ENCODE measurements around the gene KCTD1.

The KCTD1 gene

DNA sequence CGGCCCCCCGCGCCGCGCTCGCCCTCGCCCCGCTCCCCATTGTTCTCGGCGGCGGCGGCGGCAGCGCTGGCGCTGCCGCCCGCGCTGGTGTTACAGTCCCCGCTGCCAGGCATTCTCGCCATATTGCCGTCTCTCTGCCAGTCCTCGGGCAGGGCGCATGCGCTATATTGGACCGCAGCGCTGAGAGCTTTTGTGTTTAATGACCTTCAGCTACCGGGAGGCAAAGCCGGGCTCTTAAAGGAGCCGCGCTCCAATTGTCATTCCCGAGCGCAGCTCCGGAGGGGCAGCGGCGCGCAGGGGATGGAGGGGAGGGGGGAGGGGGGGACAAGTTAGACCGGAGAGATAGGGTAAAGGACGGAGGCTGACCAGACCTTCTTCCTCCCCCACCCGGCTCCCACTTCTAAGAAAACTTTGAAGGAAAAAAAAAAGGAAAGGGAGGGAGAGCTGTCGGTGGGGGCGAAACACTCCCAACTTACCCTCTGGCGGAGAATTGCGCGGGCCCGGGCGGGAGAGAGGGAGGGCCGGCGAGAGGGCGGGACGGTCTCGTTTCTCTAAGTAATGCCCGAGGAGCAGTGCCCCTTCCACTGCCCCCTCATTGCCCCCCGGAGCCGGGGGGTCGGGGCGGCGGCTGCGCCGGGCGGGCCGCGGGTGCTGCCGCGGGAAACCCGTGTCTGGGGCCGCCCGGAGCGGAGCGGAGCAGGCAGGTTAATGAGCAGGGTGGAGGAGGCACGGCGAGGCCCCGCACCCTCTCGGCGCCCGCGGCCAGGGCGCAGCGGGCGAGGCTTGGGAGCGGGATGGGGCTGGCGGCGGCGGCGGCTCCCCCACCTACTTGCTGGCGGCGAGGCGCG, at the start of gene KCTD1:
TSS of gene KCTD1 (minus strand) at position 139 of the 848 bp plus-strand sequence. CDS start at position 122, 17 bp downstream.
- peak; percentile 69 to 86 for DNase-seq

DNA sequence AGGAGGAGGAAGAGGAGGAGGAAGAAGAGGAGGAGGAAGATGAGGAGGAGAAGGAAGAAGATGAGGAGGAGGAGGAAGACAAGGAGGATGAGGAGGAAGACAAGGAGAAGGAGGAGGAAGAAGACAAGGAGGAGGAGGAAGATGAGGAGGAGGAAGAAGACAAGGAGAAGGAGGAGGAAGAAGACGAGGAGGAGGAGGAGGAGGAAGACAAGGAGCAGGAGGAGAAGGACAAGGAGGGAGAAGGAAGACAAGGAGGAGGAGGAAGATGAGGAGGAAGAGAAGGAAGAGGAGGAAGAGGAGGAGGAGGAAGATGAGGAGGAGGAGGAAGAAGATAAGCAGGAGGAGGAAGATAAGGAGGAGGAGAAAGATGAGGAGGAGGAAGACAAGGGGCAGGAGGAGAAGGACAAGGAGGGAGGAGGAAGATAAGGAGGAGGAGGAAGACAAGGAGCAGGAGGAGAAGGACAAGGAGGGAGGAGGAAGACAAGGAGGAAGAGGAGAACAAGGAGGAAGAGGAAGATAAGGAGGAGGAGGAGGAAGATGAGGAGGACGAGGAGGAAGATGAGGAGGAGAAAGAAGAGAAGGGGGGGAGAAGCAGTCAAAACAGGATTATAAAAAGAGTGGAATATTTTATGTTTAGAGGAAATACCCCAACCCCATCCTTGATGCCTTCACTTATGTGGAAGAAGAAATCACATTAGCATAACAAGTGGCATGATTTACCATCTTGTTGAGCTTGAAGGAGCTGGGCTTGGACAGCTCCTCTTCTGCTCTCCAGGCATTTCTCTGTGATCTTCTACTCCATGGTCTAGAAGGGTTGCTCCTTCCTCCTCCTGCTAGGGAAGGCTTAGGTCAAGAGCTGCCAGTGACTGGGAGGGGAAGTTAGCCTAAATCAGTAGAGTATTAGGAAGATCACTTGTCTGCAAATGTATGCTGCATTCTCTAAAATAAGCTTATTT, 45.3 kb upstream of the KCTD1 start:
- DNase-seq, result no peak

DNA sequence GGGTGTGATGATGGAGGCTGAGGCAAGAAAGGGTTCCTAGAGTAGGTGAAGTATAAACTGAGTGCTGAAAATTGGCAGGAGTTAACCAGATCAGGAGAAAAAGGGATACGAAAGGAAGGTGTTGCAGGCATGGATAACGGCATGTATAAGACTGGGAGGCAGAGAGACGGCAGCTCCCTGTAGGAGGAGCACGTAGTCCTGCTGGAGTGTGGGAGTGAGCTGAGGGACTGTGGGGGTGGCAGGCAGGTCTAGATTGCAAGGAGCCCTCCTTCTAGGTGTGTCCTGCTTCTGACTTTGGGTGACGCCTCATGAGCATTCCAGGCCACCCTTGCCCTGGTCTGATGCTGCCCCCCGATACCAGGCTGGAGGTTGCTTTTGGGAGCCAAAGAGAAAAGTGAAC, 36.4 kb upstream of the KCTD1 start:
- no peak for DNase-seq

DNA sequence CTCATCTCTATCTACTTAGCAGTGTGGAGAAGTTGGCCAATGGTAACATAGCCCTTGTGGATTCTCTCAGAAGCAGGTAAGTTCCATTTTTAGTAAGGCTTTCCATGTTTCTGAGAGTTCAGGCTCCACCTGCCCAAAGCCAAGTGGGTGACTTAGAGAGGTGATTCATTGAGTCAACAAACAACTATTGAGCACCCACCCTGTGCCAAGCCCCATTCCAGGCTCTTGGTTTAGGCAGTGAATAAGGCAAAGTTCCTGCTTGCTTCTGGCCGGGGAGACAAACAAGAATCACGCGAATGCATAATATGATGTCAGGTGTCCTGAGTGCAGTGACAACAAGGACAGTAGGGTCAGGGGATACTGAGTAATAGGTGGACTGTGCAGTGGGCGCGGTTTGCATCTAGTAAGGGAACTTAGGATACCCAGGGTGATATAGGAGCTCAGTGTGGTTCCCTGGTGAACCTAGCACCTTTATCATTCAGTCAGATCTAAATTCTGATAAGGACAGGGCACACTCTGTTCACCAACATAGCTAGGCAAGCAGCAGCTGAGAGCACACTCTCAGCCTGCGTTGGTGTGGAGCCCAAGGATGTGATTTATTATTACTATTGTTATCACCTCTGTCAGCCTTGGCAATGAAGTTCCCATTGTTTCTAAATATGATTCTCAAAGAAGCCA, 31.7 kb upstream of the KCTD1 start:
- no peak for DNase-seq

DNA sequence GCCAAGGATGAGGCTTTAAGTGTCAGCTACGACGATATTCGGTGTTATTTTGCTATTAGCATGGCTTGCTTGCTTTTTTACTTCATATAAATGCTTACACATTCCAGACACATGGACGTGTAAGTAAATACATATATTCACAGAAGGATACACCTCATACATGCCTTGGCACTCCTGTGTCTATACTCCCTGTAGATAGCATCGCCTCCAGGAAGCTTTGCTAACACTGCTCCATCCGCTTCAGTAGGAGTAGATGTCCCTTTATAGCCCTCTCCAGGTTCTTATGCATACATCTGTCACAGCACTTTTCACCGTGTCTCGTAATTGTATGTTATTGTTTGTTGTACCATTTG, 27.5 kb upstream of the KCTD1 start:
- peak in 1 of 2 experiments; percentile 25 for DNase-seq

DNA sequence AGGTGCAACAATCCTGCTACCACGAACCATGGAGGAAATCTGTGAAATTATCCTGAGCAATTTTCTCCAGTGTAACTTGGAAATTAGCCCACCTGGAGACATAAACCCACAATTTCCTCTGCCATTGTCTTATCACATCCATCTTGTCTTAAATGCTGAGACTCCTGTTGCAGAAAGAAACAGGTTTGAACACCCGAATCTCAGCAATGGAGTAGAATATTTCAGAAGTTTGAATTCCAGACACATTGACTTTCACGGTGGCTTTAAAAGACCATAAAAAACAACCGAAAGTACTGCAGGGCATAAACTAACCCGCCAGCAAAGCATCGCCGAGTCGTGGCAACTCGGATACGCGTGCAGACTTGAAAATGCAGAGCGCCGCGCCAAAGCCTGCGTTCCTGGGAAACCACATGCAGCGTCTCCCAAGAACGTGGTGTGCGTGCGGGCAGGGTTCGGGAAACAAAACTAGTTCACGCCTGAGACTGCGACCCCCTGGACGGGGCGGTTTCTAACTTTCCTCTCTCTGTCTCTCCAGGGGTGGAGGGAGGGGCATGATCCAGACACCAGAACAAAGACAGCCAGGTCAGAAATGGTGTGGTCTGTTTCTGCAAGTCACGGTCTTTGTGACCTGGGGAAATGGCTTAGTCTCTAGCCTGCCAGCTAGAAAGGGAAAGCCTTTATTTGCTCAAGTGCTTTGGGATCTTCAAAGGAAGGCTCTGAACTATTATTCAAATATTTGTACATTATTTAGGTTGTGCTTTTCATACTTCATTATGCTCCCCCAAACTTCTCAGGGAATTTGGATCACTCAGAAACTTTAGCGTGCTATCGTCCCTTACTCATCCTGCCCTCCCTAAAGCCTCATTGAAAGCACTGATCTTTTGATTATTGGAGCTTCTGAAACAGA, 26.9 kb upstream of the KCTD1 start:
- peak; percentile 43 to 48 for DNase-seq

DNA sequence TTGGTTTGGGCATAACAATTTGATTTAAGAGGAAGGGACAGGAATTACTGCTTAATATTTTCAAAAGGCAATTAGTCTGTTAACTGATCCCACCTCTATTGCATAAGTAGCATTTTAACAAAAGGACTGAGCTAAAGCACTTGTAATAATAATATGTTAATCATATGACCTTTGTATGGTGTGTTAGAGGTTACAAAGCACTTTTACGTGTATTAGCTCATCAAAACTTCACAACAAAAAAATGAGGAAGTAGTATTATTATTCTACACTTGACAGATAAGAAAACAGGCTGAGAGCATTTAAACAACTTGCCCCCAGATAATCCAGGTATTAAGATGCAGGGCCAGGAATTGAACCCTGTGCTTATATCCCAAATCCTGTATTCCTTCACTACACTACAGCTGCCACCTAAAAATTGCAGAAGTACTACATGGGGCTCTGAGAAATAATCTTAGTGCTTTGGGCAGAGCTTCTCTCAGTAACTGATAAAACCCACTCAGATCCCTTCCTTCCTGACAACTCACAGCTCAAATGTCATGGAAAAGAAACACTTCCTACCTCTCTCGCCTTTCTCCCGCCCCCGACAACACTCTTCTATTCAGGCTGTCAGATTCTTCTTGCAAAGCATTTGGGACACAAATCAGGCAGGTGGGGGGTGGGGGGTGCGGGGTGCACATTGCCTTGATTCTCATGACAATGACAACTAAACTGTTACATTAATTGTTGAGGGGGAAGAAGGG, 20.7 kb upstream of the KCTD1 start:
- DNase-seq, result no peak

DNA sequence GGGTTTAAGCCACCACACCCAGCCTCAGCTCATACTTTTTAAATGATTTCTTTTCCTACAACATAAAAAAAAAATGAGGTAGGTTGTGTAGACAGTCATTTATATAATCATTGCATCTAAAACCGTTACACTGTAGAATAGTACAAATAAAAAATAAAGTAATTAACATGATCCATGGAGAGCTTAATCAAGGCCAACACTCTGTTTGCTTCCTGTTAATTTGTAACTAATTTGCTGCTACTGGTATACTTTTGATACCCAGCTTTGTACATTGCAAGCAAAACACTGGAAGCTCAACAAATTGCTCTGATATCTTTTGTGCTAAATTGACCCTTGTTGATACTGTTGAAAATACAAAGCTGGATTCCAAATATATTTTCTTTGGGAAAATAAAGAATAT, 20.2 kb upstream of the KCTD1 start:
- no peak for DNase-seq

DNA sequence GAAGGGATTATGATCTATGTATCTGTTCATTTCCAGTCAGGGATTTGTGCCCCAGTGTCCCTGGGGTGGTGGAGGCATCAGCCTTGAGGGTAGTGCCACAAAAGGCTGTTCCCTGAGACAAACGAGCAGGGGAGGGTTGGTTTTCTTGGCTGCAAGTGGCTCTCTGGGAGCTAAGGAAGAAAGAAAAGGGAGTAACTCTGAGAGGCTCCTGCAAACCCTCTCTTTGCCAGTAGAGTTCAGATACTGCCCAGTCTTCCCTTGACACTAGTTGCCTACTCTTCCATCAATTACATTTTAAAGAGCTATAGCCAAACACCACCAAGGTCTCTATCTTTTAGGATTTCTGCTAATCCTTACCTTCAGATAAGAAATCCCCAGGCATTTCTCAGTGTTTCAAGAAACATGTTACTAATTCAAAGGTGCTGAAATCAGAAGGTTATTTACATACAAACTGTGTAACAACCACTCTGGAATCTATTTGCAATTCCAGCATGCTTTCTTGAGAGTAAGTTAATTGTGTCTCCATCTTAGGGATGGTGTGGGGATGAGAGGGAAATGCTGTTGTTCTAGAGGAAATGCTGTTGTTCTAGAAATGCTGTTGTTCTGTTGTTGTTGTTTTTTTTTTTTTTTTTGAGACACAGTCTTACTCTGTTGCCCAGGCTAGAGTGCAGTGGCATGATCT, 18.7 kb upstream of the KCTD1 start:
- DNase-seq, result no peak

DNA sequence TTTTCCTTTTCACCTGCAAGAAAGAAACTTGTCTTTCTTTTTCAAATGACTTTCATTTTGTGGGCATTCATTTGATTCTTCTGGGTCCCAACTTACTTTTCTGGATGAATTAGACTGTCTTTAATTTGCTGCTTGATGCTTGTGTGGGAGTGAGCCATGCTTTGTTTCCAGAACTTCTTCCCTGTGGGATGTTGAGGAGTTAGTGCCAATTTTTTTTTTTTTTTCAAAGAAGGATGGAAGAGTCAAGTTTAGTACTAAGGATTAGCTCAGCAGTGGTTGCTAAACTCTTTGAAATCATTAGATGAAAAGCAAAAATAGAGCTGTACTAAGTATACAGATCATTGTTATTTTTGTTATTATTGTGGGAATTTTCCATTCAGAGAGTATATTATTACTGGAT, 17.2 kb upstream of the KCTD1 start:
- no peak for DNase-seq

DNA sequence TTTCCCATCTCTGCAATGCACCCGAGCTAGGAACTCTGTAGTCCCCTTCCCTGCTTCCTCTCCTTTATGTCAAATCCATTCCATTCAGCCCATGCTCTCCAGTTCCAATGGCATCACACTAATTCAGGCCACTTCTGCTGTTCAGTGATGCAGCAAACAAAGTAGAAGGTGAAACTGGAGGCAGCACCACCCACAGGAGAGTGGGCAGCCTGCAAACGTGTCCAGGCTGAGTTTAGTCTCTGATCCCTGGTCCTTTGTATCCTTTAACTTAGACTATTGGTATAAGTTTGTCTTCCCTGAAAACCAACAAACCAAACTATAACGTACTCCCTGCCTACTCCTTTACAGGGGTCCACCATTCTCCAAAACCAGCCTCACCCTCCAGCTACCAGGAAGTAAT, 14.7 kb upstream of the KCTD1 start:
- no peak for DNase-seq

DNA sequence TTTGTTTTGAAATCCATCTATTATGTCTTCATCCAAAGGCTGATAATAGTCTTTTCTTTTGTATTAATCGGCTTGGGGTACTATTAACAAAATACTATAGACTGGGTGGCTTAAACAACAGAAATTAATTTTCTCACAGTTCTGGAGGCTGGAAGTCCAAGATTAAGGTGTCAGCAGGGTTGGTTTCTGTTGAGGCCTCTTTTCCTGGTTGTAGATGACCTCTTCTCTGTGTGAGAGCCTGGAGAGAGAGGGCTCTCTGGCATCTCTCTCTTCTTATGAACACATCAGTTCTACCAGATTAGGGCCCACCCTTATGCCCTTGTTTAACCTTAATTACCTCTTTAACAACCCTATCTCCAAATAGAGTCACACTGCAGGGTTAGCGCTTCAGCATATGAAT, 14.2 kb upstream of the KCTD1 start:
- no peak for DNase-seq

DNA sequence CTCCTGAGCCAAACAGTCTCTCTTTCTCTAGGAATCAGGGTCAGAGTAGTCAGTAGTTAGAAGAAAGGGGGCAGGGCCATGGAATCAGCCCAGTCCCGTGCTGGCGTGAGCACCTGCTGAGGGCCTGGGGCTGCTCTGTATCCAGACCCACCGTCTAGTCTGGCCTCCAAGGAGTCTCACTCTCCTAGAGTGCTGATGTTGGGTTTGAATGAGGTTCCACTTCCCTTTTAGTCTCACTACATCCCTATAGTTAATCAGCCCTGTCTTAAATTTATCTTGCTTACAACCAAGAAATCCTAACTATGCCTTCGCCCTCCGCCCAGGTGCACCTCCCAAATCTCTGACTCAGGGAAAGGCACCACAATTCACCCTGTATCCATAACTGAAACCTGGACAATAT, 13.4 kb upstream of the KCTD1 start:
- no peak for DNase-seq

DNA sequence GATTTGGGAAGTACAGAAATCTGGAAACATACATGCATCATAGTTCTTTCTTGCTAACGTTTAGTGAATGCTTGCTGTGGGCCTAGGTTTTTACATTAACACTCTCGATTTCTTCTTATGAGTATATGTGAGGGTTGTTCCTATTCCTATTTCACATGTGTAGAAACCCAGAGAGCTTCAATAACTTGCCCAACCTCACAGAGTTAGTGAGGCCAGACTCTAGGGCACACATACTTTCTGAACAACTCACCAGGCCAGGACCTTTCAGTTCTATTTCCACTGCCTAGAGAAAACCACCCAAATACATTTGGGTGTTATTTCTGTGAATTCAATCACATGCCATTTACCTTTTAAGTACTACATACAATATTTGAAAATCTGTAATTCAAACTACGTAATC, 8.2 kb upstream of the KCTD1 start:
- DNase-seq, result no peak

DNA sequence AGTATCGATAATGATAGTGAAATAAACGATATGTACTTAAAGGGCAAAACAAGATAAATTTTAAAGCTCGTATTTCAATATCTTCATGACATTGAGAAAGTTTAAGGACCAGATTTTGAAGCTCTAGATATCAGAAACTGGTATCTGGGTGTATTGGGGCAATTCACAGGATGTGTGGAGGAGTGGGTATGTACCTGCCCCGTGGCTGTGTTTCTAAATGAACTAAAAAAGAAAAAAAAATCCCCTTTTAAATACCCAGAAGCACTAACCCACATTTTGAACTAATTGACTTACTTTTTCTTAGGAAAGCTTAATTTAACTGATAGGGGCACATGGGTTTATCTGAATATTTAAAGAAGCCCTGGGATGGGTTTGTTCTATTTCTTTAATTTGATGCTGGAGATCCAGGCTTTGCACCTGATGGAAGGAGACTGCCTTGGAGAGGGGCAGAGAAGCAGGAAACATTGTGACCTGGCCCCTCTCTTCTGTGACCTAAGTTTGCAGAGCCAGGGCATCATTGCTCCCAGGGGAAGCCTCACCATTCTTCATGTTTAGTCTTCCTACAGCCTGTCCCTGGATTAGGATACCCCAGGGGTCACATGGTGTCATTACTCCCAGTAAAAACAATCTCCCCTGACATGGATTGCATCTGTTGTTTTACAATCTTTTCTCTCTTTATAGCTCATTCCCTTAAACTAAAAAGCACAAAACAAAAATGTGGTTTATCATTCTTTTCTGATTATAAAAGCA, 7.6 kb upstream of the KCTD1 start:
- peak in 1 of 2 experiments; percentile 6 for DNase-seq

DNA sequence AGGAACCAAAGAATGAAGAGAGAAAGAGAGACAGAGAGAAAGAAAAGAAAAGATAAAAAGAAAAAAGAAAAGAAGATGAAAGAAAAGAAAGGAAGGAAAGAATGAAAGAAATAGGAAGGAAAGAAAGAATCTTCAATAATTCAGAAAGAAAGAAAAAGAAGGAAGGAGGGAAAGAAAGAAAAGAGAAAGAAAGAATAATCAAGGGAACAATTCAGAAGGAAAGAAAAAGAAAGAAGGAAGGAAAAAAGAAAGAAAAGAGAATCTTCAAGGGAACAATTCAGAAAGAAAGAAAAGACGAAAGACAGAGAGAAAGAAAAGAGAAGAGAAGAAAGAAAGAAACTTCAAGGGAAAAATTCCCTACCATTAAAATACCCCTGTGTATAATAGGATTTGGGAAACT, 5.6 kb upstream of the KCTD1 start:
- DNase-seq, result no peak

DNA sequence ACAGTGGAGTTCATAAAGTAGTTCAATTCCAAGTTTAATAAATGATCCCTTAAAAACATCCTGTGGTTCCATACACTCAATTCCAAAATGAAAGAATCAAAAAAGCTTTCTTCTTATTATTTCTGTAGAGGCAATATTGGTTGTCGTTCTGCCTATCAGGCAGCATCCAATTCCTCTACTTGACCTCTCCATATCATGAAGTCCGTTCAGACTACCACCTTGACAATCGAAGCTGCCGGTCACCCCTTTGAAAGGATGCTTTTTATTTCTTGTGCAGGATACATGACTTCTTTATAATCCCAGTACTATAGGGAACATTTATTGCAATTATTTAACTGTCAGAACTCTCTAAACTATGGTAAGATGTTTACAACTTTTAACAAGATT, 3.3 kb upstream of the KCTD1 start:
- DNase-seq, result no peak

DNA sequence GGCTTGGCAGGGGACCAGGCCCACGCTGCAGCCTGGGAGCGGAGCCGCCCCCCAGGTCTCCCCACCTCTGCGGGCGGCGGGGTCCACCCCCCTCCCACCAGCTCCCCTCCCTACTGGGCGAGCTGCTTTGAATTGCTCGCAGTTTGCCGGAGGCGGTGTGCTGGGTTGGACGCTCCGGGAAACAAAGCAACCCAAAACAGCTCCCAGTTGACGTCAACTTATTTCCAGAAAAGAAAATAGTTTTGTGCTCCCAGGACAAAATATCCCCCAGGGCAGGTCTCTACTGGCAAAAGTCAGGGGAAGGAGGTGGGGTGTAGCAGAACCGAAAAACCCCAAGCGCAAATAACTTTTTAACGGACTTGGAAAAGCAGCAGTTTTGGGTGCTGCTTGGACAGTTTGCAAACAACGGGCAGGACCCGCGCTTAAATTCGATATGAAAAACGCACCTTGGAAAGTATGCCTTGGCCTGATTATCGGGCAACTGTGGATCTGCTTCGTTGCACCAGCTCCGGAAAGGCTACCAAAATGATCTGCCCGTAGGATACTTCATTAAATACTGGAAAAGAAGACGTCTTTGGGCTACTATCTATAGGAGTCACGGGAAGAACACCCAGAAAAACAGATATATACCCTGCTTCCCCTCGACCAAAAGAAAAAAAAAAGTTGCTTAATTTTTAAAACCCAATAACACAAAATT, 2.8 kb upstream of the KCTD1 start:
- DNase-seq, result no peak

DNA sequence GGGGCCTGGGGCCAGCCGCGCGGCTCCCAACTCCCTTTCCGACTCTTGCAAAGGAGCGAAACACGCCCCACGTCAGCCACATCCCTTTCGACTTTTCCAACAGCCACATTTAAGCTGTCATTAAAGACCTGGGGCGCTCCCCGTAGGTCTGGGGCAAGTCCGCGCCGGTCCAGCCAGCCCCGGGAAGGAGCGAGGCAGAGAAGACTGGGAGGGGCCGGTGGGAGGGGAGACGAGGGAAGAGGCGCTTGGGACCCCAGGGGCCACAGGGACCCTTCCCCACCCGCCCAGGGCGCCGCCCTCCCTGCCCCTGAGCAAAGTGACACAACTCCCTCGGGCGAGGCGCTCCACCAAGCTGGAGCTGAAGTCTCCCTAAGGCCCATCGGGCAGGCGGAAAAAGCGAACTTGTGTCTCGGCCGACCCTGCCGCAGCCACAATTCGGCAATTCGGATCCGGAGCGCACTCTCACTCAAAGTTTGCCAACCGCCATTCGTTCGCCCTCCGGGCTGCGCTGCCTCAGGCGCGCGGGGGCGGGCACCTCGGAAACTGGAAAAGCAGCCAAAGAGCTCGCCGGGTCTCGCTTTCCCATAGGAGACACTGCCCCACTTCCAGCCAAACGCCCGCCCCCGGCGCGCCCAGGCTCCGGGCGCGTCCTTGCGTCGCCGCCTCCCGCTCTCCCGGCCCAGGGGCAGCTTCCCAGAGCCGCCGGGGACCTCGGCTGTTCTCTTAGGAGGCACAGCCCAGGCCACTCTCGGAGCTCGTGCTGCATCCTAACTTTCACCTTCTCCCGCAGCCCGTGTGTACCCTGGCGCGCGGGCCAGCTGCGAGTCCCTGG, 1.1 kb upstream of the KCTD1 start:
- DNase-seq, result peak in 1 of 2 experiments; percentile 53
